ENCODE results near the gene ROBO1. TPM values are rescaled to one million over a fixed set of nuclear protein-coding genes. Genes with fewer than 3 reads are reported as not detected.
A peak's percentile ranks its signal among the peaks of the same experiment; 100 is the strongest.

Gene ROBO1
- total RNA-seq, 1 donor from 2014 or later: 78.0 TPM

DNA sequence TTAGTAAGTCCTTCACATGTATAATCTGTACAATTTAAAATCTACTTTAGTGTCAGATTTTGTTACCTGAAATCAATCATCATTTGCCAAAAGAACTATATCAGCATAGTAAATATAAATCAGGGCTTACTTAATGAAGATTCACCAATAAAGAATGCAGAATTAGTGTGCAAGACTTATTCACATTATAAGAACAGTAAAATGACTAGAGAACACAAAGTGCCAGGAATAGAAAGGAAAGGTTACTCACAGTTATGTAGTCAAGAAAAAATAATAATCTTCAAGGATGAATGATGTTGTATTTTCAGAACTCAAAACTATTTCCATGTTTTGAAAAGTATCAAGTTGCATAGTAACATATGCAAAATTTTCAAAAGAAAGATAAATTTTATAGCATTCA lies 891.9 kb downstream of the ROBO1 start:
- no peaks in the 10 kb centered on the region for H3K27me3 Mint-ChIP-seq
- DNase-seq (ENCODE audit: low spot score, unreplicated experiment): no peak
- no peak overlapping the region for H3K27ac Mint-ChIP-seq
- H3K4me3 Mint-ChIP-seq (ENCODE audit: low read depth): no peak overlapping the region
- no peak for TF ChIP-seq CTCF (IDR thresholded peaks at IDR 0.05; ENCODE audit: unreplicated experiment)
- H3K36me3 Mint-ChIP-seq (ENCODE audit: insufficient read depth): no peaks in the 10 kb centered on the region
- peaks cover 23% of the 10 kb centered on the region for H3K4me1 Mint-ChIP-seq (ENCODE audit: low read depth)
- H3K9me3 Mint-ChIP-seq (ENCODE audit: low read depth): no peaks in the 10 kb centered on the region

DNA sequence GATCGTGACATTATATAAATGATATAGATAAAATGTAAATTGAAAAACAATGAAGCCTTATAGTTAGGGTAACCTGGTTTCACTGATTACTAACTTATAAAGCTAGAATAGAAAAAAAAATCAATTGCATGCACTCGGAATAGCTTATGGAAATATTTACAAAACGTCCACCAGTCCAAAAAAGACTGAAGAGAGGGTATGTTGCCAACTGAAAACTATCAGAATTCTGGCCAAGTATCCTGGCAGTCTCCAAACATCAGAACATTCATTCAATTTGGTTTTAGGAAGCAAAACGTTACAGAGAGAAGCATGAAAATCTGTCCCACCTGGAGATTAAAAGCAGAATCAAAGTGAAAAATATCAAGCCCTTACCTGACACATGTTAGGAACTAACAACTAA lies 892.4 kb downstream of the ROBO1 start:
- TF ChIP-seq CTCF (IDR thresholded peaks at IDR 0.05; ENCODE audit: unreplicated experiment): no peak
- DNase-seq (ENCODE audit: low spot score, unreplicated experiment): no peak
- Mint-ChIP-seq H3K27ac (no peak overlapping the region), H3K9me3 (ENCODE audit: low read depth) (no peaks in the 10 kb centered on the region), H3K4me3 (ENCODE audit: low read depth) (no peak overlapping the region), H3K4me1 (ENCODE audit: low read depth) (peaks cover 23% of the 10 kb centered on the region), H3K36me3 (ENCODE audit: insufficient read depth) (no peaks in the 10 kb centered on the region), H3K27me3 (no peaks in the 10 kb centered on the region)

DNA sequence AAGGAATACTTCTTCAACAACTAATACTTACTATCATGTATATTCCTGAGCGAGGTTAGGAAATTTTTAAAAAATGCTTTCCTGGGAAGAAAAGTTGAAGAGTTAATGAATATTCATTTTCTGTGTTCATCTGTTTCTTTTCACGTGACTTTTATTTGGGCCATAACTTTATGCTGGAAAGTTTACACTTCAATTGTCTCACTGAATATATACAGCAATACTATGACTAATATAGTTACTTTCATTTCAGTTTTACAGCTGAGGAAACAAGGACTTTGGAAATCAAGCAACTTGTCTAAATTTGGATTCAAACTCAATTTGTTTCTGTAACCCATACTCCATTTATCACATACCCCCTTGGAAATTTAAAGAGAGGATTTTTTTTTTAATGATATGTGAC lies 894.2 kb downstream of the ROBO1 start:
- H3K9me3 Mint-ChIP-seq (ENCODE audit: low read depth): no peaks in the 10 kb centered on the region
- H3K27ac Mint-ChIP-seq: no peak overlapping the region
- no peak overlapping the region for H3K4me3 Mint-ChIP-seq (ENCODE audit: low read depth)
- DNase-seq (ENCODE audit: low spot score, unreplicated experiment): no peak
- peaks cover 23% of the 10 kb centered on the region for H3K4me1 Mint-ChIP-seq (ENCODE audit: low read depth)
- no peaks in the 10 kb centered on the region for H3K27me3 Mint-ChIP-seq
- TF ChIP-seq CTCF (IDR thresholded peaks at IDR 0.05; ENCODE audit: unreplicated experiment): no peak
- H3K36me3 Mint-ChIP-seq (ENCODE audit: insufficient read depth): no peaks in the 10 kb centered on the region

DNA sequence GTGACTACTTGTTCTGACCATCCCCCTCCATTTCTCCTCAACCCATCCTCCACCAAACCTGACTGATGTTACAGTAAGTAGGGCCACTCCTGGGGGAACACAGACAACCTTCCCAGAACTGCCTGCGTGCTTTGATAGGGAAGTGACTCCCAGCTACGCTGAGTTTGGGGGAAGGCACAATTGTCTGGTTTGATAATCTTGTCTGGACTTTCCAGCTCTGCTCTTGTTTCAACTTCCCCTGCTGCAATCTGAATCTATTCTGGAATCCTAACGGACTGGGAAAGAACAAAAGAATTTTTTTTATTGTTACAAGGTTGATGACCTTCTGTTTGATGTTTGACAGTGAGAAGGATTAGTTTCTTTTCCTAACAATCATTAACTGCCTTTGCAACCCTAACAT lies 895.6 kb downstream of the ROBO1 start:
- H3K27ac Mint-ChIP-seq: peak overlapping the region; percentile 81
- no peak for DNase-seq (ENCODE audit: low spot score, unreplicated experiment)
- H3K36me3 Mint-ChIP-seq (ENCODE audit: insufficient read depth): no peaks in the 10 kb centered on the region
- H3K9me3 Mint-ChIP-seq (ENCODE audit: low read depth): no peaks in the 10 kb centered on the region
- H3K4me3 Mint-ChIP-seq (ENCODE audit: low read depth): peak overlapping the region; percentile 35
- H3K4me1 Mint-ChIP-seq (ENCODE audit: low read depth): peaks cover 32% of the 10 kb centered on the region
- no peak for TF ChIP-seq CTCF (IDR thresholded peaks at IDR 0.05; ENCODE audit: unreplicated experiment)
- no peaks in the 10 kb centered on the region for H3K27me3 Mint-ChIP-seq

GRCh38 chr3:78871048-78871447 lies 896.8 kb downstream of the ROBO1 start:
- no peaks in the 10 kb centered on the region for H3K27me3 Mint-ChIP-seq
- no peak for DNase-seq (ENCODE audit: low spot score, unreplicated experiment)
- H3K27ac Mint-ChIP-seq: no peak overlapping the region
- H3K9me3 Mint-ChIP-seq (ENCODE audit: low read depth): no peaks in the 10 kb centered on the region
- peaks cover 37% of the 10 kb centered on the region for H3K4me1 Mint-ChIP-seq (ENCODE audit: low read depth)
- no peak for TF ChIP-seq CTCF (IDR thresholded peaks at IDR 0.05; ENCODE audit: unreplicated experiment)
- H3K36me3 Mint-ChIP-seq (ENCODE audit: insufficient read depth): no peaks in the 10 kb centered on the region
- H3K4me3 Mint-ChIP-seq (ENCODE audit: low read depth): no peak overlapping the region
